SKM-1 (cell line): ENCODE measurements around the gene SLC14A1.

Experiments used
- DNase-seq: peaks from one replicate; lab custom pipeline; 2025; ENCODE audit not compliant: unreplicated experiment; lab: John Stamatoyannopoulos, UW

Gene SLC14A1

DNA sequence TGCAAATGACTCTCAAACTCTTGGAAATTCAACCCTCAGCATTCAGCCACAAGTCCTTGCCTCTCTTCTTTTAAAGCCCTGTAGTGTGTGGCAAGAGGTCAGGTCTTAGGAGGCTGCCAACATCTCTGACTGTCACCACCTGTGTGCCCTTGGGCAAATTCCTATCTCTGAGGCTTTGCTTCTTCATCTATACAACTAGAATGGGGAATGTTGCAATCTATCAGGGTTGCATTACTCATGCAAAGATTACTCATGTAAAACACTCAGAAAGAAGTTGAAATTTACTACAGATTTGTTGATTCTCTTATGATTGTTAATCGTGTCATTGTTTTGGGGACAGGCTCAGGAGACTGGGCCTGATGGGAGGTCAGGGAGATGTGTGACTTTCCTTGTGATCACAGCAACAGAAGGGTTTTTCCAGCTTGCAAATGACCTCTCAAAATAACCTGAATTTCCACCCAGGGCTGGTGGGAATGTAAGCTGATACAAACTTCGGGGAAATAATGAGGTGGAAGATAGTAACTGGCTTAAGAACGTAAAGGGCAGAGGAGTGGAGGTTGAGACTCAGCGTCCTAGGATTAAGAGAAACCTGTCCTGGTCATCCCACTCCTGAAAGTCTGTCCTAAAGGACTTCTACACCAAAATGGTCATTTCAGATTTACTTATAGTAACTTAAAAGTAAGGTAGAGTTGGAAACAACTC is 69.4 kb downstream of the SLC14A1 start:
- no peak for DNase-seq

DNA sequence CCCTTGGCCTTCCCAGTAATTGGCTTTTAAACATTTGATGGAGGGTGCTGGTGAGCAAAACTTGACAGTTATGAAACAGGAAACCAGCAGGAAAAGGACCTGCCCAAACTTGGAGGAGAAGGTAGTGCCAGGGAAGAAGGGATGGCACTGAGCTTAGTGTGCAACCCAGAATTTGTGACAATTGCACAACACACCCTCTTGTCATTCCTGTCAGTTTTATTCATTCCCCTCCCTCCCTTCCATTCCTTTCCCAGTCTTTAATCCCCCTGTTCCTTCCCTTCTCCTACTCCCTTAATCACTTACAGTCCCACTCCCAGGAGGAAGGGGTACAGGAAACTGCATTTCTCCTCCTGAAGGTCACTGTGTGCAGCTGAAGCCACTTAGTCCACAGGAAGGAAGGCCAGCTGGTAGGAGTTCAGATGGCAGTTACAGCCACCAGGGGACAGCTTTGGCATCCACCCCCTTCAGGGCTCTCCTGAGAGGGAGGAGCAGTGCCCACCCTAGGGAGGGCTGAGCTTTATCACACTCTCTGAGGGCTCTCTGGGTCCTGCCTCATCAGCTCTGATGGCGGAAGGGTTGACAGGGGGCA is 77.5 kb downstream of the SLC14A1 start:
- no peak for DNase-seq
